OCI-M2 (cell line): ENCODE results near the gene NUDT2.
"Not testable (repeated sequence)": the region's sequence is repeated elsewhere in the genome, so short reads cannot be mapped to it uniquely, and the experiment has no call there.

Experiments used
- DNase-seq: peaks from one replicate; lab custom pipeline; 2025; ENCODE audit not compliant: unreplicated experiment; lab: John Stamatoyannopoulos, UW

Gene NUDT2

DNA sequence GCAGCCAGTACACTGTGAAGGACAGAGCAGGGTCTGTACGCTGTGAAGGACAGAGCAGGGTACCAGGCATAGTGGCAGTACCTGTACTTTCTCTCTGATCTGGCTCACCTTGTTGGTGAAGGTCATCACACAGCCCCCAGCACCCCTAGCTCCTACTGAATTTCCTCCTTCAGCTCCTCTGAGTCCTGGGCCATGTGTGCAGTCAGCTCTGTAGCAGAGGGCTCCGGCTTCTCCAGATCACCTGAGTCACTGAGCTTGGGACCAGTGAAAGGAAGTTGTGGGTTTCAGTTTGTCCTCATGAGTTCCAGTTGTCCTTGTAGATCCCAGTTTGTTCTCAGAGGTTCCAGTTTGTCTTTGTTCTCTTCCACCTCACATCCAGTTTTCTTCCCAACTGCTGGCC lies 5.5 kb downstream of the NUDT2 start:
- no peak for DNase-seq

DNA sequence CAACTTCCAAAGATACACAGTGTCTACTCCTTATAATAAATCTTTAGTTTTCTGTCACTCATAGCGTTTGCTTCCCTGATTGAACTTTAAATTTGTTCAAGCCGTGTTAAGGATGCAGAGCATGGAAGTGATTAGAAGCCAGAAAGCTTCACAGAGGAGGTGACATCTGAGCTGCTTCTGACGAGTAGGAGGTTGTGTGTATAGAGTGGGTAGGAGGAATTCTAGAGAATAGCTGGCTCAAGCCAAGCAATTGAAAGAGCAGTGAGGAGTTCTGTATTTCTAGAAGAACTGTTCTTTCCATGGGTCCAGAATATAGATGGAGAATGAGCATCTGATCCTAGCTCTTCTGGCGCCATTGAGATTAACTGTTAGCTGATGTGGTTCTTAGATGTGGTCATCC lies 6.0 kb downstream of the NUDT2 start:
- no peak for DNase-seq

GRCh38 chr9:34337403-34337802 lies 8.0 kb downstream of the NUDT2 start:
- no peak for DNase-seq

GRCh38 chr9:34338079-34338478 lies 8.7 kb downstream of the NUDT2 start:
- DNase-seq = not testable (repeated sequence)

DNA sequence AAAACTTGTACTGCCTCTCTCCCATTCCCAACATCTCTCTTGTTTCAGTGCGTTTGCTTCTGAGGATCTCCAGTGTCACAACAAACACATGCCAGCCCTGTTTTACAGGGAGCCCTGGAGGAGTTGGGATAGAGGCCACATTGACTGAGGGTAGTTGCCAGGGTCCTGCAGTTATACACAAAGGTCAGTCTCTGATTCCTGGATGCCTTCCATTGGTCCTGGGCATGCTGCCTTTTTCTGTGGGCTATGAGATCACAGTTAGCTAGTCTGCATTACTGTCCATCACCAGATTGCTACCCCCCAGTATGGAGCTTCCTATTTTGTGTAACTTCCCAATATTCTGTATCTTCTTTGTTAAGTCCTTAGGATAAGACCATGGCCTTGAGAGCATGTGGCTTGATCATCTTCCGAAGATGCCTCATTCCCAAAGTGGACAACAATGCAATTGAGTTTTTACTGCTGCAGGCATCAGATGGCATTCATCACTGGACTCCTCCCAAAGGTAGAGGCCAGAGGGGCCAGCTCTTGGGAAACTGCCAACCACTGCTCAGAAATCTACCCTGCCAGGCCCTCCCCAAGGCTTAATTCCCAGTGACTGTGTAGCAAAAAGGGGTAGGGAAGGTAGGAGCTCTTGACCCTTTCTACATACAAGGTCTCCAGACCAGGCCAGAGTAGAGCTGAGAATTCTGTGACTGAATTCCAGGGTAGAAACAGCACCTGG lies 9.5 kb downstream of the NUDT2 start:
- no peak for DNase-seq

DNA sequence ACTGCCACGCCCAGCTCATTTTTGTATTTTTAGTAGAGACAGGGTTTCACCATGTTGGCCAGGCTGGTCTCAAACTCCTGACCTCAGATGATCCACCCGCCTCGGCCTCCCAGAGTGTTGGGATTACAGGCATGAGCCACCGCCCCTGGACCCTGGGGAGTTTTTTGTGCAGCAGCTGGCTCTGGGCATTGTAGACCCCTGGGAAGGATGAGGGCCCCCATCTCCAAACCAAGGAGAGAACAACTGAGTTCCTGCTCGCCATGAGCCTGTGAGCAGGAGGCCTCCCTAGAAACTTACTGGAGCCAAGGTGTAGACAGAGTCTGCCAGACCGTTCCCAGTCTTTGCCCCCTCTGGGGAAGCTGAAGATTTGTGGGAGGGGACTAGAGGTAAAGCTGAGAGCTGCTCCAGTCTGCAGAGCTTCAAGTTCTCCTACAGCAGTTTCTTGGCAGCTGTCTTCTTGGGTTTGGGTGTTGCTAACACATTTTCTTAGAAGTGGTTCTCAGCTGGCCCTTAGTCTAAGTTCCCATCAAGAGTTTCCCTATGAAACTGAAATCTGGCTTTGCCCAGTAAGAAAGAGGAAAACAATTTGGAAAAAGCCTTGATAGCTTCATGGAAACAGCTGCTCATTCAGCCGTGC lies 12.4 kb downstream of the NUDT2 start:
- DNase-seq = no peak

GRCh38 chr9:34343090-34343489 lies 13.7 kb downstream of the NUDT2 start:
- no peak for DNase-seq

GRCh38 chr9:34343605-34344004 lies 14.2 kb downstream of the NUDT2 start:
- DNase-seq = no peak

DNA sequence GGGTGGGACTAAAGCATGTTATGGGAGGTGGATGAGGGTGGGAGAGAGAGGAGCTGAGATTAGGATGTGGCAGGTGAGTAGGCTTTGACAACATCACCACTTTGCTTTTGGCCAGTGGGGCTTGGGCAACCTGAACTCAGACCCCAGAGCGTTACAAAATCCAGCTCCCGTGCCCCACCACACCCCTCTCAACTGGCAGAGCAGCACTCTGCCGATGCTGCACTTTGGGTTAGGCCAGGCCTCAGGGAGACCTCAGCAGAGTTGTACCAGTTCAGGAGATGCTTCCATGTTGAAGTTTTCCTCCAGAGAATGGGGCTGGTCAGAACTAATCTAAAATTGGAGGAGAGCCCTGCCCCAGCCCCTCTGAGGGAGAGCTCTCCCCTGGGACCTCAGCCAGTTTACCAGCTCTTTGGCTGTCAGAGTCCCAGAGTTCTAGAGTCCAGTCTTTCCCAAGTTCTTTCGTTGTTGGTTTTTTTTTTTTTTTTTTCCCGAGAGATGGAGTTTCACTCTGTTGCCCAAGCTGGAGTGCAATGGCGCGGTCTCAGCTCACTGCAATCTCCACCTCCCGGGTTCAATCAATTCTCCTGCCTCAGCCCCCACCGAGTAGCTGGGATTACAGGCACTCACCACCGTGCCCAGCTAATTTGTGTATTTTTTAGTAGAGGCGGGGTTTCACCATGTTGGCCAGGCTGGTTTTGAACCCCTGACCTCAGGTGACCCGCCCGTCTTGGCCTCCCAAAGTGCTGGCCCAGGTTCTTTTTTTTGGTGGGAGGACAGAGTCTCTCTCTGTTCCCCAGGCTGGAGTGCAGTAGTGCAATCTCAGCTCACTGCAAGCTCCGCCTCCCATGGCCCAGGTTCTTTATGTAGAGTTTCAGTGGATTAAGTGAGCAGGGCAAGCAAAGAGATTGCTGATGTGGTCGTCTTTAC lies 17.8 kb downstream of the NUDT2 start:
- DNase-seq = no peak

DNA sequence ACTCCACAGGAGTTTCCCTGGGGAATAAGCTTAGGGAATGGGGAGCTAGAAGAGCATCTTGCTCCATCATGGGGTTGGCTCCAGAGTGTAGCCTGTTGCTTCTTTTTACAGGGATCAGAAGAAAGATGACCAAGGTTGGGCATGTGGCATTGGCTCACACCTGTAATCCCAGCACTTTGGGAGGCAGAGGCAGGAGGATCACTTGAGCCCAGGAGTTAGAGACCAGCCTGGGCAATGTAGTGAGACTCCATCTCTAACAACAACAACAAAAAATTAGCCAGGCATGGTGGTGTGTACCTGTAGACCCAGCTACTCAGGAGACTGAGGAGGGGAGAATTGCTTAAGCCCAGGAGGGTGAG lies 18.4 kb downstream of the NUDT2 start:
- DNase-seq = no peak

GRCh38 chr9:34349324-34349723 lies 20.0 kb downstream of the NUDT2 start:
- DNase-seq = no peak

- not testable (repeated sequence) for DNase-seq
These were observed 22.8 kb downstream of the NUDT2 start for GRCh38 chr9:34352122-34352652.

GRCh38 chr9:34352957-34353356 lies 23.6 kb downstream of the NUDT2 start:
- not testable (repeated sequence) for DNase-seq

DNA sequence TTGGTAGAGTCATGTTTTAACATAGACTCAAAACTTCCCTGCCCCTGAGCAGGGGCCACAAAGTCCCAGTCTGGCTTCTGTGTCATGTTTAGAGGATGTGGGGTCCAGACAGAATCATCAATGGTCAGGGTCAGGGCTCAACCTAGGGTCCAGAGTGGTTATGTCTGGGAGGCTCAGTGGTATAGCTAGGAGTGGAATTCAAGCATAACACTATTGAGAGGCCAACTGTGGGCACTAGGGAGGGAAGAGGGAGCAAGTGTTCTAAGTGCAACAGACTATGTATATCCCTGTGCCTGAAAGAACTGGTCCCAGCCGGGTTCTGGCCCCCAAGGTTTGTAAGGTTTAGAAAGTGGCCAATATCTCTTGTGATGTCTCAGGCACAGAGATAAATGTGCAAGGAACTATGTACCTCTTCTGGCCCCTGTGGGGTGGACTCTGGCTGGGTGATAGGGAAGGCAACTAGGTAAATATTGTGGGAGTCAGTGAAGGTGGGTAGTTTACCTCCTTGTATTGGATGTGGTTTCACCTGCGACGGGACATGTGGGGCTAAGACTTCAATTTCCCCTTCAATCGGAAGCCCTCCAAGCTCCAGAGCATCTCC lies 33.3 kb downstream of the NUDT2 start:
- DNase-seq = no peak

- DNase-seq = no peak
These were observed 34.4 kb downstream of the NUDT2 start for GRCh38 chr9:34363619-34364351.

DNA sequence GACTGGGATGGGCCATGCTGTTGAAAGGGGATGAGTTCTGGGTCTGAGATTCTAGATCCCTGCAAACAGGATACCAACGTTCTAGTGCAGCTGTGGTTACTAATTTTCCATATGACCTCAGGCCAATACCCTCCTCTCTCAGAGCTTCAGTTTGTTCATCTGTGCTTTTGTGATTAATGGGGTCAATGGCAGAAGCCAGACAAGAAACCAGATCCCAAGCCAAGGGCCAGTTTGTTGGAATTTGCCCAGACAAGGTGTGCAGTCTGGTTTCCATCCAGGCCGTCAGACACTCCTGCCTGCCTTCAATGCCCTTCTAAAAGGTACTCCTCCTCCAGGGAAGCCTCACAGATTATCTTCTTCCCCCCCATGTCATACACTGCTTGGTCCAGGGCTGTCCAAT lies 35.9 kb downstream of the NUDT2 start:
- no peak for DNase-seq

DNA sequence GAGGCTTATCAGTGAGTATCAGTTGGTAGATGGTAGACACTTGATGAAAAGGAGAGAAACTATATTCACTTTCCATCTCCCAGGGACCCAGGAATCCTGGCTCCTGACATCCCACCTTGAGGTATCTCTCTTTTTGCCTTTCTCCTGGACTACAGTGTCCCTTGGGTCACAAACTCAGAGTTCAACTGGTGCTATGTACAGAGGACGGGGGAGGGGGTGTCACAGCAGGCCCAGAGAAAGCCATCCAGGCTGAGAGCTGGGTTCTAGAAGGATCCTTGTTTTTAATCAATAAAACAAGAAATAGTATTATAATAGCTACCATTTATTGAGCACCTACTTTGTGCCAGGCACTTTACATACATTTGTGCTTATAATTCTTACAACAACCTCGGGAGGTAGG lies 37.0 kb downstream of the NUDT2 start:
- DNase-seq = no peak

- DNase-seq = not testable (repeated sequence)
These were observed 38.5 kb downstream of the NUDT2 start for GRCh38 chr9:34367751-34368410.

DNA sequence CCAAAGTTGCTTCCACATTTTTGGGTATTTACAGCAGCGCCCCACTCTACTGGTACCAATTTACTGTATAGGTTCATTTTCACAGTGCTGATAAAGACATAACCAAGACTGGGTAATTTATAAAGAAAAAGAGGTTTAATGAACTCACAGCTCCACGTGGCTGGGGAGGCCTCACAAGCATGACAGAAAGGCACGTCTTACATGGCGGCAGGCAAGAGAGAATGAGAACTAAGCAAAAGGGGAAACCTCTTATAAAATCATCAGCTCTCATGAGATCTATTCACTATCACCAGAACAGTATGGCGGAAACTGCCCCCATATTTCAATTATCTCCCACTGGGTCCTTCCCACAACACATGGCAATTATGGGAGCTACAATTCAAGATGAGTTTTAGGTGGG lies 39.4 kb downstream of the NUDT2 start:
- not testable (repeated sequence) for DNase-seq

GRCh38 chr9:34369636-34370035 lies 40.3 kb downstream of the NUDT2 start:
- no peak for DNase-seq
